Lower lobe of right lung (tissue), 2 donors: ENCODE data around the gene DIP2C. TPM values are rescaled to one million over a fixed set of nuclear protein-coding genes. Genes with fewer than 3 reads are reported as not detected.

Experiments
- ATAC-seq, 2 donors: fragments of 200-7000 bp; cut with Tn5 transposase; one replicate each; pipeline ENCODE4 v1.9.1; 2020 to 2022; ENCODE audit warnings: mild to moderate bottlenecking in 2 of 2, moderate library complexity in 2 of 2
- DNase-seq: peaks from one replicate; pipeline ENCODE4 v3.0.0-alpha.2; 2020
- H3K27ac ChIP-seq: fragments of 200-600 bp; one replicate; pipeline ENCODE4 v1.8.0; 2022
- H3K27me3 ChIP-seq: fragments of 200-600 bp; one replicate; pipeline ENCODE4 v1.8.0; 2022; ENCODE audit warnings: low read depth
- H3K36me3 ChIP-seq: fragments of 200-600 bp; one replicate; pipeline ENCODE4 v1.8.0; 2022; ENCODE audit warnings: mild to moderate bottlenecking
- H3K4me1 ChIP-seq: fragments of 200-600 bp; one replicate; pipeline ENCODE4 v1.8.0; 2022
- H3K4me3 ChIP-seq: fragments of 200-600 bp; one replicate; pipeline ENCODE4 v1.8.0; 2022; ENCODE audit warnings: mild to moderate bottlenecking
- H3K9me3 ChIP-seq: fragments of 200-600 bp; one replicate; pipeline ENCODE4 v1.8.0; 2022
- CTCF ChIP-seq: fragments of 200-600 bp; IDR thresholded peaks from one replicate; pipeline ENCODE4 v1.8.0; 2022; ENCODE audit warnings: antibody characterized with exemption, mild to moderate bottlenecking
- intact Hi-C: fragments of 100-400 bp; cut with DNase I; formaldehyde crosslinking; loops from one replicate; pipeline ENCODE4 v1.11.0; 2022
- total RNA-seq: library from RNA; stranded (reverse); fragmentation: NEBNext Ultra II Directional; extraction: Animal tissue kit (Norgen Biotek cat#: 25700); gene quantifications from one replicate; pipeline ENCODE4 v1.2.1, GENCODE V29; 2021
- donor health status: DM: no; HTN: yes; CAD: no; lungs with severe emphysema.

Gene DIP2C
- total RNA-seq, 1 donor from 2014 or later: 15.1 TPM

GRCh38 chr10:728603-729002, 39.1 kb upstream of the DIP2C start:
- DNase-seq: no peak

GRCh38 chr10:727162-727790, 37.8 kb upstream of the DIP2C start:
- no peak for DNase-seq
- no peak for TF ChIP-seq CTCF
- Histone ChIP-seq H3K36me3 (no peaks in the 10 kb centered on the region), H3K4me1 (no peaks in the 10 kb centered on the region), H3K4me3 (no peak overlapping the region), H3K27me3 (no peaks in the 10 kb centered on the region), H3K9me3 (no peaks in the 10 kb centered on the region), H3K27ac (no peak overlapping the region)
- no peak for ATAC-seq
- intact Hi-C loops: no loop called here

More at GRCh38 chr10:728603-729002, 39.1 kb upstream of the DIP2C start:
- intact Hi-C loops: no loop called here
- Histone ChIP-seq H3K27me3 (no peaks in the 10 kb centered on the region), H3K4me3 (no peak overlapping the region), H3K27ac (no peak overlapping the region), H3K4me1 (no peaks in the 10 kb centered on the region), H3K9me3 (no peaks in the 10 kb centered on the region), H3K36me3 (no peaks in the 10 kb centered on the region)
- ATAC-seq: no peak
- no peak for TF ChIP-seq CTCF

- H3K4me3 ChIP-seq: no peak overlapping the region
- H3K4me1 ChIP-seq: no peaks in the 10 kb centered on the region
- intact Hi-C loops: no loop called here
- no peaks in the 10 kb centered on the region for H3K27me3 ChIP-seq
- no peaks in the 10 kb centered on the region for H3K9me3 ChIP-seq
- ATAC-seq: no peak
- H3K27ac ChIP-seq: no peak overlapping the region
- TF ChIP-seq CTCF: no peak
- H3K36me3 ChIP-seq: no peaks in the 10 kb centered on the region
- no peak for DNase-seq
Observed at GRCh38 chr10:725786-726185, 36.3 kb upstream of the DIP2C start.

GRCh38 chr10:725302-725701, 35.8 kb upstream of the DIP2C start:
- no peak overlapping the region for H3K27ac ChIP-seq
- H3K4me1 ChIP-seq: no peaks in the 10 kb centered on the region
- H3K4me3 ChIP-seq: no peak overlapping the region
- ATAC-seq (no peak), DNase-seq (no peak)
- H3K27me3 ChIP-seq: no peaks in the 10 kb centered on the region
- TF ChIP-seq CTCF: no peak
- no peaks in the 10 kb centered on the region for H3K9me3 ChIP-seq
- H3K36me3 ChIP-seq: no peaks in the 10 kb centered on the region
- intact Hi-C loops: no loop called here

GRCh38 chr10:723973-724372, 34.5 kb upstream of the DIP2C start:
- no peak for ATAC-seq
- H3K27me3 ChIP-seq: no peaks in the 10 kb centered on the region
- H3K27ac ChIP-seq: no peak overlapping the region
- TF ChIP-seq CTCF: no peak
- intact Hi-C loops: no loop called here
- no peaks in the 10 kb centered on the region for H3K4me1 ChIP-seq
- H3K9me3 ChIP-seq: no peaks in the 10 kb centered on the region
- DNase-seq: no peak
- no peak overlapping the region for H3K4me3 ChIP-seq
- H3K36me3 ChIP-seq: no peaks in the 10 kb centered on the region
